GM18861 (cell line): ENCODE results near the gene DCUN1D2.

Source experiments
- ATAC-seq: cut with Tn5 transposase; IDR thresholded peaks from one replicate; pipeline ENCODE4 v1.9.1; 2021; ENCODE audit not compliant: unreplicated experiment

DCUN1D2 gene

GRCh38 chr13:113520571-113520970, 30.1 kb upstream of the DCUN1D2 start:
- ATAC-seq = no peak

GRCh38 chr13:113519556-113519955, 29.0 kb upstream of the DCUN1D2 start:
- no peak for ATAC-seq

DNA sequence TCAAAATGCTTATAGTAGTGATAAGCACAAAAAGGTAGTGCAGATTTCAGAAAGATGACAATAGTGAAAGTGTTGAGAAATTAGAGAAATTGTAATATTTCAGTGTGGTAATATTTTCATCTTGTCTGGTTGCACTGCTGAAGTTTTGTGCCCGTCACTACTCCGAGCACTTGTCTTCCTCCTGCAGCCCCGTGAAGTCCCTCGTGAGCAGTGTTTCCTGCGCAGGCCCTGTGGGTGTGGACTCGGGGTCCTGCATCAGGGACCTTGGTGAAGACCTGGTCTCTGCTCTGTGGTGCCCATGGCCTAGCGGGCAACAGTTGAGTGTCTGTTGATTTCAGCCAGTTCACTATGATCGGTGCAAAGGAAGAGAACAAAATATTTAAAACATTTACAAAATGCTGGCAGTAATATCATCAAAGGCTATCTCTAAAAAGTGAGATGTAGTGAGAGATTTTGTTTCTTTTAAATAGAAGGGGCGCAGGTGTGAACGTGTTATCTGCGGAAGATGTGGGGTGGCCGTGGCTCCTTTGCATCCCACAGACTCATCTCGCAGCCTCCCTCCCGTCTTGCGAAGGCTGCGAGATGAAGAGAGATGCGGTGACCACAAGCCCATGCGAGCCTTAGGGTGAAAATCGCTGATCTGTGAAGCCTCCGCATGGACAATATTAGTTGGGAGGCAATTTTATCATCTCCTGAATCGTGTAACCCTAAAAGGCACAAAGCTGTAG, 27.7 kb upstream of the DCUN1D2 start:
- ATAC-seq = no peak

DNA sequence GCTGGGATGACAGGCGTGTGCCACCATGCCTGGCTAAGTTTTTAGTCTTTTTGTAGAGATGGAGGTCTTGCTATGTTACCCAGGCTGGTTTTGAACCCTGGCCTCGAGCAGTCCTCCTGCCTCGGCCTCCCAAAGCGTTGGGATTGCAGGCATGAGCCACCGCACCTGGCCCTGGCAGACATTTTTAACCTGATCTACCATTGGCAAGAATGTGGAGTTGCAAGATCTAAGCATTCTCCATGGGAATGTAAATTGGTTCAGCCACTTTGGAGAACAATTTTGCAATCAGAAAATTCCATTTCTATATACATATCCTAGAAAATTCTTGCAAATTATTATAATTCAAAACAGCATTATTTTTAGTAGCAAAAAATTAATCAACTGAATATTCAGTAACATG, 24.3 kb upstream of the DCUN1D2 start:
- no peak for ATAC-seq

GRCh38 chr13:113513761-113514160, 23.2 kb upstream of the DCUN1D2 start:
- ATAC-seq = no peak

DNA sequence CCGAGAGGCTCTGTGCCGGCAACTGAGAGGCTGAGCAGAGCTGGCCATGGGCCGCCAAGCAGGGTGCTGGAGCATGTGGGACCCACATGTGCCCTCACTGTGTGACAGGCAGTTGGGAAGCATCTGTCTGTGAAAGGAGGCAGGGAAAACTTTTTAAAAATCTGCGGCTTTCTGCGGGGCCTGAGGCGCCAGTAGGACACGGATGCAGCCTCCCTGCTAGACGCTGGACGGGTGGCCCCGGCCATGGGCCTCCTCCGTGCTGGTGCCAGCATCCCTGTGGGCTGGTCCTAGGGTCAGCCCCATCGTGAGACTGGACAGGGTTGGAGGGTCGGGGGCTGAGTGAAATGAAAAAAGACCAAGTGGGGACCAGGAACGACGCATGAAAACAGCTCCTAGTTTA, 20.9 kb upstream of the DCUN1D2 start:
- ATAC-seq = no peak

DNA sequence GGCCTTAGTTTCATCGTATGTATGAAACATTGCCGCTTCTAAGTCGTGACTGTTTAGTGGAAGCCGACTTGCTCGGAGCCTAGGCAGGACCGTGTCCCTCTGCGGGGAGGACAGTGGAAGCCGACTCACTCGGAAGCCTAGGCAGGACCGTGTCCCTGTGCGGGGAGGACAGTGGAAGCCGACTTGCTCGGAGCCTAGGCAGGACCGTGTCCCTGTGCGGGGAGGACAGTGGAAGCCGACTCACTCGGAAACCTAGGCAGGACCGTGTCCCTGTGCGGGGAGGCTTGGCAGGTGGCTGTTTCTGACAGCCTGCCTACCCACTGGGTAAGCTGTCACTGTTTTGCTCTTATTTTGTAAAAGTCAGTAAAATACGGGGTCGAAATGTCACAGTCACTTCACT, 20.4 kb upstream of the DCUN1D2 start:
- no peak for ATAC-seq

DNA sequence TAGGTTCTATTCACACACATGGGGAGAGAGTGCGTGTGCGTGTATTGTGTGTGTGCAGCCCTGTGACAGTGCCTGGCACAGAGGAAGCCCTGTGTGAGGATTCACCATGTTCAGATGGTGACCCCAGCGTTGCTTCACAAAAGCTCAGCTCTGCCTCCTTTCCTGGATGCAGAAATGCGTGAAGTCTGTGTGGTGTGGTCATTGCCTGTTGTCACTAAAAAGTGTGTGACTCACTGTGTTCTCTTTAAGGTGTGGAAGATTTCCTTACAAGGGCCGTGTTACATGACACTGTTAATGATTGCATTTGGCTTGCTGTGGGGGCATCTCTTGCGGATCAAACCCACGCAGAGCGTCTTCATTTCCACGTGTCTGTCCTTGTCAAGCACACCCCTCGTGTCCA, 19.5 kb upstream of the DCUN1D2 start:
- ATAC-seq = no peak

GRCh38 chr13:113508521-113509254, 18.2 kb upstream of the DCUN1D2 start:
- ATAC-seq = no peak

- ATAC-seq = no peak
Measured at GRCh38 chr13:113507505-113508345, 17.2 kb upstream of the DCUN1D2 start.

- no peak for ATAC-seq
Measured at GRCh38 chr13:113506871-113507388, 16.4 kb upstream of the DCUN1D2 start.

- no peak for ATAC-seq
Measured at GRCh38 chr13:113506025-113506685, 15.6 kb upstream of the DCUN1D2 start.

GRCh38 chr13:113502686-113503085, 12.2 kb upstream of the DCUN1D2 start:
- no peak for ATAC-seq

DNA sequence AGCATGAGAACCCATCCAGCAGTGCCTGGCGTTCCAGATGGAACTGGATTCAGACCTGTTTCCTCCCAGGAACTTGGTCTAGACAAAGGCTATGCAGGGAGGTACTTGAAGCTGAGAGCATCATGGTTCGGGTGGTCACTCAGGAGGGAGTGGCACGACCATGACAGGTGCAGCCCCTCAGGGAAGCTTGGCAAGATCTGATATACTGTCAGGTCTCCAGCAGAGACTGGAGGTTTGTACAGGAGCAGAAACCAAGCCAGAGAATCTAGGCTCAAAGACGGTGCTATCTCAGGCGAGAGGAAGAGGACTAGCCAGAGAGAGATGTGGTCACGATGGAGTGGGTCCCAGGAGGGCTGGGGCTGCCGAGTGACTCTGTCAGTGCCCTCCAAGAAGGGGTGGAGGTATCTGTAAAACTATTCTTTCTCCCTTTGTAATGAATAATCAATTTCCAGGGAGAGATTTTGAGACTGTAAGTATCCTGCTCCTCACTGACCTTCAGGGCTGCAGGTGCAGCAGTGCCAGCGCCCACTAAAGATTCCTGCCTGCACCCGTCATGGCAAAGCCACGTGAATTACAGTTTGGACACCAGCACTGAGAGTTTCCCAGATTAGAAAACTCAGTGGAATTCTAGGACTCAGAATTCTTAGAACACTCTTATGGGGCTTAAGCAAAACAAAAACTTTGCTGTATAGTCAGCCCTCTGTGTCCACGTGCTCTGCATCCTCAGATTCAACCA, 10.2 kb upstream of the DCUN1D2 start:
- ATAC-seq = no peak

- ATAC-seq = no peak
Measured at GRCh38 chr13:113499936-113500335, 9.4 kb upstream of the DCUN1D2 start.

DNA sequence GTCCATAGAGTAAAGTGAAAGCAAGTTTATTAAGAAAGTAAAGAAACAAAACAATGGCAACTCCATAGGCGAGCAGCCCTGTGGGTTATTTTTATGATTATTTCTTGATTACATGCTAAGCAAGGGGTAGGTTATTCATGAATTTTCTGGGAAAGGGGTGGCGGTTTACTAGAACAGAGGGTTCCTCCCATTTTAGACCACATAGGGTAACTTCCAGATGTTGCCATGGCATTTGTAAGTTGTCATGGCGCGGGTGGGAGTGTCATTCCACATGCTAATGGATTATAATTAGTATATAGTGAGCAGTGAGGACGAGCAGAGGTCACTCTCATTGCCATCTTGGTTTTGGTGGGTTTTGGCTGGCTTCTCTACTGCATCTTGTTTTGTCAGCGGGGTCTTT, 8.4 kb upstream of the DCUN1D2 start:
- no peak for ATAC-seq

DNA sequence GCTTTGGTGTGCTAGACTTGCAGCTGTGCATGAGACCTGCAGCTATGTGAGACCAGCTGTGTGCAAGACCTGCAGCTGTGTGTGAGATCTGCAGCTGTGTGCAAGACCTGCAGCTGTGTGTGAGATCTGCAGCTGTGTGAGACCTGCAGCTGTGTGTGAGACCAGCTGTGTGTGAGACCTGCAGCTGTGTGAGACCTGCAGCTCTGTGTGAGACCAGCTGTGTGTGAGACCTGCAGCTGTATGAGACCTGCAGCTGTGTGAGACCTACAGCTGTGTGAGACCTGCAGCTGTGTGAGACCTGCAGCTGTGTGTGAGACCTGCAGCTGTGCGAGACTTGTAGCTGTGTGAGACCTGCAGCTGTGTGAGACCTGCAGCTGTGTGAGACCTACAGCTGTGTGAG, 6.7 kb upstream of the DCUN1D2 start:
- ATAC-seq = no peak

DNA sequence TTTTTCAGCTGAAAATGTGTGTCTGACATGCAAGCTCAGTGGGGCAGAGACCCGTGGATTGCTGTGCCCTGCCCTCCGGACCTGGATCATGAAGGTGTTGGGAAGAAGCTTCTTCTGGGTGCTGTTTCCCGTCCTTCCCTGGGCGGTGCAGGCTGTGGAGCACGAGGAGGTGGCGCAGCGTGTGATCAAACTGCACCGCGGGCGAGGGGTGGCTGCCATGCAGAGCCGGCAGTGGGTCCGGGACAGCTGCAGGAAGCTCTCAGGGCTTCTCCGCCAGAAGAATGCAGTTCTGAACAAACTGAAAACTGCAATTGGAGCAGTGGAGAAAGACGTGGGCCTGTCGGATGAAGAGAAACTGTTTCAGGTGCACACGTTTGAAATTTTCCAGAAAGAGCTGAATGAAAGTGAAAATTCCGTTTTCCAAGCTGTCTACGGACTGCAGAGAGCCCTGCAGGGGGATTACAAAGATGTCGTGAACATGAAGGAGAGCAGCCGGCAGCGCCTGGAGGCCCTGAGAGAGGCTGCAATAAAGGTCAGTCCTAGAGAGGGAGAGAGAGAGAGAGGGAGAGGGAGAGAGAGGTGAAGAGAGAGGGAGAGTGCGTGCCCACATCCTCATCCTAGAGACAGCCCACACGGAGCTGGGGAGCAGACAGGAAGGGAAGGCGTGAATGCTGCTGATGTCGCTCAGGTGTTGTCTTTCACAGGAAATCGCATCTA, 5.1 kb upstream of the DCUN1D2 start:
- ATAC-seq = no peak

GRCh38 chr13:113493315-113493951, 2.9 kb upstream of the DCUN1D2 start:
- ATAC-seq = peak; percentile 23
